ENCODE data around the gene SPAG16. TPM values are rescaled to one million over a fixed set of nuclear protein-coding genes. Genes with fewer than 3 reads are reported as not detected.

The SPAG16 gene
- total RNA-seq, 4 donors from 2014 or later: 25.6 to 37.5 (median 26.3) TPM

- H3K4me3 ChIP-seq (ENCODE audit: low read depth, poor library complexity, severe bottlenecking): no peak overlapping the region
- WGBS, 2 donors: 0% methylated on average over 1 of the region's 1 CpG
- intact Hi-C loops (cut with DNase I; ENCODE audit: low total_unique reads): no loop called here
- DNase-seq (ENCODE audit: low spot score in 2 of 2): no peak
- no peak for TF ChIP-seq CTCF (IDR thresholded peaks at IDR 0.05)
Measured at GRCh38 chr2:213914510-213914909, 630.2 kb downstream of the SPAG16 start.

- intact Hi-C loops (cut with DNase I; ENCODE audit: low total_unique reads): no loop called here
- H3K4me3 ChIP-seq (ENCODE audit: low read depth, poor library complexity, severe bottlenecking): no peak overlapping the region
- DNase-seq (ENCODE audit: low spot score in 2 of 2): no peak
- WGBS, 2 donors: 72 to 82% methylated on average over 3 of the region's 3 CpGs
- TF ChIP-seq POLR2A (IDR thresholded peaks at IDR 0.05) (no peak), CTCF (IDR thresholded peaks at IDR 0.05) (no peak)
Measured at GRCh38 chr2:213920014-213920413, 635.8 kb downstream of the SPAG16 start.

GRCh38 chr2:213923543-213923942 lies 639.3 kb downstream of the SPAG16 start:
- TF ChIP-seq CTCF (IDR thresholded peaks at IDR 0.05) (no peak), POLR2A (IDR thresholded peaks at IDR 0.05) (no peak)
- WGBS, 2 donors: 86 to 93% methylated on average over 2 to 3 of the region's 3 CpGs
- DNase-seq (ENCODE audit: low spot score in 2 of 2): no peak
- no peak overlapping the region for H3K4me3 ChIP-seq (ENCODE audit: low read depth, poor library complexity, severe bottlenecking)
- intact Hi-C loops (cut with DNase I; ENCODE audit: low total_unique reads): no loop called here

GRCh38 chr2:213934560-213934959 lies 650.3 kb downstream of the SPAG16 start:
- WGBS, 2 donors: 88 to 100% methylated on average over 1 of the region's 1 CpG
- no peak for TF ChIP-seq POLR2A (IDR thresholded peaks at IDR 0.05)
- TF ChIP-seq CTCF (IDR thresholded peaks at IDR 0.05): no peak
- DNase-seq (ENCODE audit: low spot score in 2 of 2): no peak
- no peak overlapping the region for H3K4me3 ChIP-seq (ENCODE audit: low read depth, poor library complexity, severe bottlenecking)
- intact Hi-C loops (cut with DNase I; ENCODE audit: low total_unique reads): no loop called here

DNA sequence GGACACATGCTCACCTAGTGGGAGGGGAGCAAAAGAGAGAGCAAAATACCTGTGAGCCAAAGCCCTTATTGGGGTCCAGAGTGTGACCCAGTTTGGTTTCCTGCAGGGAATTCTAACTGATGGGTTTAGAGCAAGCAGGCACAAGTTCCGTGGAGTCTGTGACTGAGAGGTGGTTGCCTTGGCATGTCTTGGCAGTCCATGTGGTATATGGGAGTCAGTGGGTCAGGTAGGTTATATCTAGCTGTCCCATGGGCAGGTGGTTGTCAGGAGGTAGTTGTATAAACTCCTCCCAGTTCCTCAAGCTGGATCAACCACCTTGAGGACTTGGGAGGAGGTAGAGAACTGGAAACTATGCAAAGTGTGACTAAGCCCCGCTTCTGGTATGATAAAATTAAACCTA lies 673.8 kb downstream of the SPAG16 start:
- 67 to 76% methylated on average over 2 of the region's 2 CpGs for WGBS, 2 donors
- DNase-seq (ENCODE audit: low spot score in 2 of 2): no peak
- H3K4me3 ChIP-seq (ENCODE audit: low read depth, poor library complexity, severe bottlenecking): no peak overlapping the region
- intact Hi-C loops (cut with DNase I; ENCODE audit: low total_unique reads): no loop called here
- TF ChIP-seq CTCF (IDR thresholded peaks at IDR 0.05) (no peak), POLR2A (IDR thresholded peaks at IDR 0.05) (no peak)

GRCh38 chr2:213959589-213959988 lies 675.3 kb downstream of the SPAG16 start:
- no peak overlapping the region for H3K4me3 ChIP-seq (ENCODE audit: low read depth, poor library complexity, severe bottlenecking)
- WGBS, 2 donors: 89 to 96% methylated on average over 1 of the region's 1 CpG
- intact Hi-C loops (cut with DNase I; ENCODE audit: low total_unique reads): no loop called here
- DNase-seq (ENCODE audit: low spot score in 2 of 2): no peak
- TF ChIP-seq POLR2A (IDR thresholded peaks at IDR 0.05) (no peak), CTCF (IDR thresholded peaks at IDR 0.05) (no peak)
